Measurements from ENCODE around the gene PNPLA6. TPM values are rescaled to one million over a fixed set of nuclear protein-coding genes. Genes with fewer than 3 reads are reported as not detected.

The PNPLA6 gene
- total and polyA plus RNA-seq, 2 of the 13 experiments (the other 11 are each of a cell fraction or from before 2014, with no cell fraction given), result 24.9 to 28.2 TPM

- Histone ChIP-seq H4K20me1 (ENCODE audit: insufficient read depth, low read length) (no peaks in the 10 kb centered on the region), H3K4me1 (ENCODE audit: insufficient read depth, low read length) (peaks cover 10% of the 10 kb centered on the region), H2AFZ (ENCODE audit: low read length) (no peak overlapping the region), H3K4me3 (replicated peaks in 1 of 3; ENCODE audit: insufficient read depth in 1 of 3, low read depth in 2 of 3, low read length in 3 of 3) (no peak overlapping the region), H3K4me2 (ENCODE audit: low read depth, low read length) (no peak overlapping the region), H3K27me3 (ENCODE audit: control insufficient read depth in 1 of 2, insufficient read depth in 2 of 2, low read length in 2 of 2) (no peaks in the 10 kb centered on the region; a peak in 1 of 5 replicates), H3K9me3 (ENCODE audit: low read length) (no peaks in the 10 kb centered on the region), H3K79me2 (ENCODE audit: insufficient read depth, low read length) (no peaks in the 10 kb centered on the region), H3K36me3 (replicated peaks in 1 of 2; ENCODE audit: control insufficient read depth in 1 of 2, insufficient read depth in 2 of 2, low read length in 2 of 2) (peaks cover 0 to 2% of the 10 kb centered on the region in 2 experiments; a peak in 2 of 5 replicates), H3K27ac (ENCODE audit: extremely low read length, insufficient read depth, low read length) (no peak overlapping the region), H3K9ac (ENCODE audit: insufficient read depth, low read depth, low read length) (no peak overlapping the region)
- ChIA-PET CTCF (ENCODE audit: low intra/inter-chr PET ratio, low total read pairs) (no interaction called here), POLR2A (no interaction called here)
- no peak for DNase-seq (ENCODE audit: low spot score)
- intact Hi-C loops (cut with micrococcal nuclease; ENCODE audit: unreplicated experiment), result no loop called here
- no TSS peak for BruUV-seq (replicated peaks)
- FAIRE-seq, result no peak
- TF ChIP-seq NFATC3 (CRISPR knock-in tag; IDR thresholded peaks at IDR 0.05) (no peak), ZNF138 (CRISPR knock-in tag; IDR thresholded peaks at IDR 0.05; ENCODE audit: low read depth) (no peak)
- TF ChIP-seq, protein P1, sequence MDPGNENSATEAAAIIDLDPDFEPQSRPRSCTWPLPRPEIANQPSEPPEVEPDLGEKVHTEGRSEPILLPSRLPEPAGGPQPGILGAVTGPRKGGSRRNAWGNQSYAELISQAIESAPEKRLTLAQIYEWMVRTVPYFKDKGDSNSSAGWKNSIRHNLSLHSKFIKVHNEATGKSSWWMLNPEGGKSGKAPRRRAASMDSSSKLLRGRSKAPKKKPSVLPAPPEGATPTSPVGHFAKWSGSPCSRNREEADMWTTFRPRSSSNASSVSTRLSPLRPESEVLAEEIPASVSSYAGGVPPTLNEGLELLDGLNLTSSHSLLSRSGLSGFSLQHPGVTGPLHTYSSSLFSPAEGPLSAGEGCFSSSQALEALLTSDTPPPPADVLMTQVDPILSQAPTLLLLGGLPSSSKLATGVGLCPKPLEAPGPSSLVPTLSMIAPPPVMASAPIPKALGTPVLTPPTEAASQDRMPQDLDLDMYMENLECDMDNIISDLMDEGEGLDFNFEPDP (CRISPR knock-in tag; conservative IDR thresholded peaks at IDR 0.05), result no peak
- in situ Hi-C loops (cut with HindIII; ENCODE audit: extremely low pct_ligation_motif_present, low pct_unique_long_range_greater_than_20kb), result no loop called here
- 88% methylated on average over 13 of the region's 15 CpGs for WGBS (ENCODE audit: low lambda C conversion rate)
- no peak for ATAC-seq
These were observed 6.3 kb upstream of the PNPLA6 start for GRCh38 chr19:7529246-7529600.

DNA sequence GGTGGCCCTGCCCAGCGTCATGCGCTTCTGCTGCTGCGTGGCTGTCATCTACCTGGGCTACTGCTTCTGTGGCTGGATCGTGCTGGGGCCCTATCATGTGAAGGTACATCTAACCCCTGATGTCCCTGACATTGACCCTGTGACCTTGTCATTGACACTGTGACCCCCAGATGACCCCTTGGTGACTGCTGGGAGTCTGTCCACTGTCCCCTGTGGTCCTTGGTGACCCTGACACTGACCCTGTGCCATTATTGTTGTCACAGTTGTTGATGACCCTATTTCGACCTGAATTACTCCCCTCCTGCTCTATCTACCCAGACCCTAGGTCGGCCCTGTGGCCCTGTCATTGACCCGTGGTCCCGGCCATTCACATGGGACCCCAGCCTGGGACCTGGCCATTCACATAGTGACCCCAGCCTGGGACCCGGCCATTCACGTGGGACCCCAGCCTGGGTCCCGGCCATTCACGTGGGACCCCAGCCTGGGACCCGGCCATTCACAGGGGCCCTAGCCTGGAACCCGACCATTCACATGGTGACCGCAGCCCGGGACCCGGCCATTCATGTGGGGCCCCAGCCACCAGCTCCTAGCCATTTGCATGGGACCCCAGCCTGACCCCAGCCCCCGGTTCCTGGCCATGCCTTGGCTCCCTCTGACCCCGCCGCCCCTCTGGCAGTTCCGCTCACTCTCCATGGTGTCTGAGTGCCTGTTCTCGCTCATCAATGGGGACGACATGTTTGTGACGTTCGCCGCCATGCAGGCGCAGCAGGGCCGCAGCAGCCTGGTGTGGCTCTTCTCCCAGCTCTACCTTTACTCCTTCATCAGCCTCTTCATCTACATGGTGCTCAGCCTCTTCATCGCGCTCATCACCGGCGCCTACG is 5.7 kb upstream of the PNPLA6 start:
- in situ Hi-C loops (cut with HindIII; ENCODE audit: extremely low pct_ligation_motif_present, low pct_unique_long_range_greater_than_20kb) (no loop called here), intact Hi-C loops (cut with micrococcal nuclease; ENCODE audit: unreplicated experiment) (no loop called here)
- H3K9me3 ChIP-seq (ENCODE audit: low read length), result no peaks in the 10 kb centered on the region
- ATAC-seq (no peak), FAIRE-seq (no peak), DNase-seq (ENCODE audit: low spot score) (no peak)
- no peak overlapping the region for H3K27ac ChIP-seq (ENCODE audit: extremely low read length, insufficient read depth, low read length)
- H3K36me3 ChIP-seq (replicated peaks in 1 of 2; ENCODE audit: control insufficient read depth in 1 of 2, insufficient read depth in 2 of 2, low read length in 2 of 2), result peaks cover 0 to 2% of the 10 kb centered on the region in 2 experiments; a peak in 2 of 5 replicates
- H3K27me3 ChIP-seq (ENCODE audit: control insufficient read depth in 1 of 2, insufficient read depth in 2 of 2, low read length in 2 of 2), result no peaks in the 10 kb centered on the region; a peak in 1 of 5 replicates
- peaks cover 10% of the 10 kb centered on the region for H3K4me1 ChIP-seq (ENCODE audit: insufficient read depth, low read length)
- no TSS peak for BruUV-seq (replicated peaks)
- CTCF ChIA-PET (ENCODE audit: low intra/inter-chr PET ratio, low total read pairs), result no interaction called here
- H2AFZ ChIP-seq (ENCODE audit: low read length), result no peak overlapping the region
- H3K4me3 ChIP-seq (replicated peaks in 1 of 3; ENCODE audit: insufficient read depth in 1 of 3, low read depth in 2 of 3, low read length in 3 of 3), result no peak overlapping the region
- no peaks in the 10 kb centered on the region for H4K20me1 ChIP-seq (ENCODE audit: insufficient read depth, low read length)
- POLR2A ChIA-PET, result no interaction called here
- H3K9ac ChIP-seq (ENCODE audit: insufficient read depth, low read depth, low read length), result no peak overlapping the region
- H3K79me2 ChIP-seq (ENCODE audit: insufficient read depth, low read length), result no peaks in the 10 kb centered on the region
- WGBS (ENCODE audit: low lambda C conversion rate), result 92% methylated on average over 26 of the region's 33 CpGs
- no peak overlapping the region for H3K4me2 ChIP-seq (ENCODE audit: low read depth, low read length)
- TF ChIP-seq SOX13 (IDR thresholded peaks at IDR 0.05), result no peak
- TF ChIP-seq SOX13 (CRISPR knock-in tag; conservative IDR thresholded peaks at IDR 0.05 in 1 of 2, IDR thresholded peaks at IDR 0.05 in 1 of 2), result no peak
- no peak for TF ChIP-seq ATF7-NPFF (CRISPR knock-in tag; IDR thresholded peaks at IDR 0.05; ENCODE audit: low read depth)

All from HepG2 (cell line).